Stimulated activated CD4-positive, alpha-beta T cell treated with anti-CD3 and anti-CD28 coated beads, Interleukin-2, amount 100 ng/mL, for 48 hours (primary cell): ENCODE results near the gene MIGA1.
"Not testable (repeated sequence)": the region's sequence is repeated elsewhere in the genome, so short reads cannot be mapped to it uniquely, and the experiment has no call there.

Source experiments
- DNase-seq, 2 donors: peaks; one replicate each; pipeline ENCODE4 v3.0.0-alpha.2; 2020

The MIGA1 gene

DNA sequence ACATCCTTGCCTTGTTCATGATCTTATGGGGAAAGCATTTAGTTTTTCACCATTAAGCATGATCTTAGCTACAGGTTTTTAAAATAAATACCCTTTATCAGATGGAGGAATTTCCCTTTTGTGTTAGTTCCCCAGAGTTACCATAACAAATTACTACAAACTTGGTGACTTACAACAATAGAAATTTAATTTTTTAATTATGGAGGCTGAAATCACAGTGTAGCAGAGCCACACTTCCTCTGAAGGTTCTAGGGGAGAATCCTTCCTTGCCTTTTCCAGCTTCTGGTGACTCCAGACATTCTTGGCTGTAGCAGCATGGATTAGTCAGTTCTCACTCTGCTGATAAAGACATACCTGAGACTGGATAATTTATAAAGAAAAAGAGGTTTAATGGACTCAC, 18.5 kb downstream of the MIGA1 start:
- no peak for DNase-seq

DNA sequence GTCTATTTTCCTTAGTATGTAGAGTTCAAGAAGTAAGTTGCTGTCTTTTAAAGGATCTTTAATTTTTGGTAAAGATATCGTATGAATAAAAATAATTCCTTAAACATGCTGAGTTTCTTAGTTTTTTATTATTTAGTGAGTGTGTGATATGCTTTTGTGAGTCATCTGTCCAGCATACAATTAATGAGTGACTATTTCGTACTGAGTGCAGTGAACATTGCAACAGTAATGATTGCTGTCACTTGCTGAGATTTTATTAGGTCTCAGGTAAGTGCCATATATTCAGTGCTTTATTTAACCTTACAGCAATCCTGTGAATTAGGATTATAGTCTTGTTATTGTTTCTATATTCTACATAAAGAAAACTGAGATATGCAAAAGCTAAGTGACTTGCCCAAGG, 22.6 kb downstream of the MIGA1 start:
- no peak for DNase-seq

DNA sequence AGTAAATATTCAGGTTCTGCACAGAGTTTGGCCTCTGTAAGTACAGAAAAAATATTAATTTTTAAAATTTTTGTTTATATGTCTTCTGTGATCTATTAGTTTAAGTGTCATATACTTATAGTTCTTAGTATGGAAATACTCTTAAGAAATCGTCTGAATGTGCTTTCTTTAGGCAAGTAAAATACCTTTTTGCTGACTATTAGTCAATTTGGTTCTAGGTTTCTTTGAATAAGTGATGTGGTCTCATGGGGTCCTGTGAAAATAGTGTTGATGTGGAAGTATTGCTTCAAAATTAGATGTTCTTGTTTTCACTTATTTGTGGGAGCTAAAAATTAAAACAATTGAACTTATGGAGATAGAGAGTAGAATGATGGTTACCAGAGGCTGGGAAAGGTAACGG, 23.9 kb downstream of the MIGA1 start:
- DNase-seq = no peak

DNA sequence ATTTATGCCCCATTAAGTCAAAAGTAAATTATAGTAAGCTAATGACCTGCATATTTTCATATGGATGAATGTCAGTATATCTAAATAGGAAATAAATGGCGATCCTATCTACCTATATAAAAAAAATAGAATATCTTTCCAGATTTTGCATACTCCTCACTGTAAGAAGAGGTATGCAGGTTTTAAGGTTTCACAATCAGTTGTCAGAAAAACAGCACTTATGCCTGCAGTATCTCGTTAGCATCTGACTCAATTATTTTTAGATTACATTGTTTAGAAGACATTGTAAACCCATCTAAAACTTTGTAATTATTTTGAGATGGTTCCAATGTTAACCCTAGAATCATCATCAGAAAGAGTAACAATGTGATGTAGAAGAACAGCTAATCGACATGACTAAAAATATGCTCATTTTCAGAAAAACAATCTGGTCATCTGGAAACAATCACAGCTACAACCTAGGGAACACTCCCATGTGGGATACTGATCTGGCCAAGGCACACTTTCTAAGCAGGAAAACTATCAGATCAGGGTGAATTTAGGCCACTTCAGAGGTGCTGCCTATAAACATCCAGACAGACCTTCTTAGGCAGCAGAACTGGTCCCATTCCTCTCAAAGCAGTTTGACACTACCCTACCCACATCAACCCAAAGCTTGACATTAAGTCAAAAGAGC, 30.5 kb downstream of the MIGA1 start:
- not testable (repeated sequence) for DNase-seq

DNA sequence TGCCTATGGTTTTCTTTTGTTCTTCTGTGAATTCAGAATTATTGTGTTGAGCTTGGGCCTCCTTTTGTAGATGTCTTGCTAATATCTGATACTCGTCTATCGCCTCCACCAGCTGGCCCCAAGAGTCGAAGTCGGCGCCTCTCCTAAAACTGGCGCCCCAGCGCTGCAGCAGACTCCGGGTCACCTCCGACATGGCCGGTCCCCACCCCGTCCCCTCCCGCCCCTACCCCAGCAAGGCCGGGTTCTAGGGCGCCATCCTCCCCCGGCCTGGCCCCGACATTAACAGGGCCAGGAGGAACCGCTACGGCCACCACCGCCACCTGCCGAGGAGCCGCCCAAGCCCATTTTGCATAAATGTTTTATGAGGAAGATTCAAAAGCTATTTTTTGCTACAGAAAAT, 32.1 kb downstream of the MIGA1 start:
- DNase-seq = not testable (repeated sequence)

DNA sequence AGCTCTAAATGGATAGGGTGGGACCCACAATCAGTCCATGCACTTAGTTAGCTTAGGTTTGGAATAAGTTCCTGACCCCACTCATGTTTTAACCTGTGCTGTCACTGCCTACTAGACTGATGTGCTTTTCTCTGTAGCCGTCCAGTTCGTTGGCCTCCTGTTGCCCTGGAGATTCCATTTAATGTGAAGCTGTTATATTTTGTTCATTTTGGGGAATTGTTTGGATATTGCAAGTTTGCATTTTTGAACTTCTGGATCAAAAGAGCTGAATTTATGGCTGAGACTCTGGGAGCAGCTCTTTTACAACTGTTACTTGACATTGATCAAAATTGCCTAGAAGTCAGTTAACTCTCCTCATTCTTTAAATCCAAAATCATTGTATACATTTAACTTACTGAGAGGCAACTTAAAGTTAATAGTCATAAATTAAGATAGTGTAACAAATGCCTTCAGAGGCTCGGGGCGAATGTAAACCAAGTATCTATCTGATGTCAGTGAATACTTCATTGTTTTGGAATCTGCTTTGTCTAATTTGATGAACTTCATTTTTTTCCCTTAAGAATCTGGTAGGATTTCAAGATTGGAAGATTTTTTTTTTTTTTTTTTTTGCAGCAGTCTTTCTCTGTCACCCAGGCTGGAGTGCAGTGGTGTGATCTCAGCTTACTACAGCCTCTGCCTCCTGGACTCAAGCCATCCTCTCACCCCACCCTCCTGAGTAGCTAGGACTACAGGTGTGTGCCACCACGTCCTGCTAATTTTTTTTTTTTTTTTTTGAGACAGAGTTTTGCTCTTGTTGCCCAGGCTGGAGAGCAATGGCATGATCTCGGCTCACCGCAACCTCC, 38.1 kb downstream of the MIGA1 start:
- DNase-seq = no peak

DNA sequence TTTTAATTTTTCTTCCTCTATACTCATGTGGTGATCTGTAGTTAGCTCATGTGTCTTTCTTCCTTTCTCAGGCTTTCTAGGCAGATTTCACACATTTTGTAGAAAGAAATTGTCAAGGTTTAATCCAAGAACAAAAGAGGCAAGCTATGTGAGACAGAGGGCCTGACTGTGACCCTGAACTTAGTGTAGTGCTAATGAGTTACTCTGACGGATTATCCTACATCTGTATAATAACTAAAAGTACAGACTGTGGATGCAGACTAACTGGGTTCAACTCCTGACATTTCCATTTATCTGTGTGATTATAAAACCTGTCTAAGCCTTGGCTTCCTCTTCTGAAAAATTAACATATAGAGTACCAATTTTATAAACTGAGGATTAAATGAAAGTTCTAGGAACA, 40.7 kb downstream of the MIGA1 start:
- DNase-seq = no peak

DNA sequence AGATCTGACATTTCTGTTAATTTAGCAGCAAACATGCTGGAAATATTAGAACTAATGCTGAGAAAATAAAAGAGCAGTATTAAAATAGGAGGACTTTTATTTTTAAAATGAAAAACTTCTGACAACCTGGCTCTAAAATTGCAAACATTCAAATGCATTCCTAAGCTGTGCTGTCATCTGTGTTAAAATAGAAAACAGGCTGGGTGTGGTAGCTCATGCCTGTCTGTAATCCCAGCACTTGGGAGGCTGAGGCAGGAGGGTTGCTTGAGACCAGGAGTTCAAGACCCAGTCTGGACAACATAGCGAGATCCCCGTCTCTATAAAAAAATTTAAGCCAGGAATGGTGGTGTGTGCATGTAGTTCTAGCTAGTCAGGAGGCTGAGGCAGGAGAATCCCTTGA, 44.6 kb downstream of the MIGA1 start:
- no peak for DNase-seq

DNA sequence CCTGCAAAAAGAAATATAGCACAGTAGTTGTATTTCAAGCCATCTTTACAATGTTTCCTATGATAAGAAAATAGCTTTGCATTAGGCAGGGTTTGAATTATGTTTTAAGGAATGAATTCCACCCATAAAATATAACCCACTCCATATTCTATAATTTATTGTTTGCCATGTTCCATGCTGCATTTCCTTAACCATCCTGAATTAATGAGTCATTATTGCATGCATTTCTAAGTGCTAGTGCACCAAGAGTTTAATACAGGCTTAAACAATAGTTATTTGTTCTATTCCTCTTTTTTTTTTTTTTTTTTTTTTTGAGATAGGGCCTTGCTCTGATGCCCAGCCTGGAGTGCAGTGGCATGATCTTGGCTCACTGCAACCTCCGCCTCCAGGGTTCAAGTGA, 45.2 kb downstream of the MIGA1 start:
- DNase-seq = no peak

DNA sequence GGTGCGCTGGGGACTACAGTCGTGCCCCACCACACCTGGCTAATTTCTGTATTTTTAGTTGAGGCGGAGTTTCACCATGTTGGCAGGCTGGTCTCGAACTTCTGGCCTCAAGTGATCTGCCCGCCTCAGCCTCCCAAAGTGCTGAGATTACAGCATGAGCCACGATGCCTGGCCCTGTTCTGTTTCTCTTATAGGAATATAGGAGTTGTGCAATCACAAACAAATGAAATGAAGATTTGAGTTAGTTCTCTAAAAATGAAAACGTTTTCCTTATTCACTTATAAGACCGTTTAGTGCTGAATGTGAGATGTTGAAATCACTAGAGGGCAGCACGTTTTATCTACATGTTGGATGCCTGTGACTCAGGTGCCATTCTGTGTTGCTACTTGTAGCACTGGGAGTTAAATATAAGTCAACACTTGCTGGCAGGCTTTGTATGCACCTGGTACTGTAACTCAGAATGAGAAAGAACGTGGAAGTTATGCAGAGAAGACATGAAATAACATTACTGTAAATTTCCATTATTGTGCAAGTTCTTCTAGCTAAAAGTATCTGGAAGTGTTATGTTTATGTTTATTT, 45.8 kb downstream of the MIGA1 start:
- DNase-seq = no peak

DNA sequence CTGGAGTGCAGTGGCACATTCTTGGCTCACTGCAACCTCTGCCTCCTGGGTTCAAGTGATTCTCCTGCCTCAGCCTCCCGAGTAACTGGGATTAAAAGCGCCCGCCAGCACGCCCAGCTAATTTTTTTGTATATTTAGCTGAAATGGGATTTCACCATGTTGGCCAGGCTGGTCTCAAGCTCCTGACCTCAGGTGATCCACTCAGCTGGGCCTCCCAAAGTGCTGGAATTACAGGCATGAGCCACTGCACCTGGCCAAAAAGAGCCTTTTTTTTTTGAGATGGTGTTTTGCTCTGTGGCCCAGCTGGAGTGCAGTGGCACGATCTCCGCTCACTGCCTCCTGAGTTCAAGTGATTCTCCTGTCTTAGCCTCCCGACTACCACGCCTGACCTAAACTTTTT, 47.4 kb downstream of the MIGA1 start:
- not testable (repeated sequence) for DNase-seq

DNA sequence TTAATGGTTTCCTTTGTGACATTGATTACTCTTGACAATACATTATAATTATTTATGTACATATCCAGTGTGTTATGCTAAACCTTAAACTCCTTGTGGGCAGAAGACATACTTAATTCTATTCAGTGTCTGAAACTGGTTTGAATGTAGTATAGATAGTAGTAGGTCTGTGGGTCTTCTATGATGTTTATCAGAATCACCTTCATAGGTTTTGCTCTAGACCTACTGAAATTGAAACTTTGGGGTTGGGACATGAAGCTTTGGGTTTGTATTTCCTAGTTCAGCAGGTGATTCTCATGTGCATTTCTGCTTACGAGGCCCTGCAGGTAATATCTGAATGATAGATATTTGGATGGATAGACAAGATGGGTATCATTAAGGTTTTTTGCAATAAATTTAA, 48.6 kb downstream of the MIGA1 start:
- DNase-seq = no peak

DNA sequence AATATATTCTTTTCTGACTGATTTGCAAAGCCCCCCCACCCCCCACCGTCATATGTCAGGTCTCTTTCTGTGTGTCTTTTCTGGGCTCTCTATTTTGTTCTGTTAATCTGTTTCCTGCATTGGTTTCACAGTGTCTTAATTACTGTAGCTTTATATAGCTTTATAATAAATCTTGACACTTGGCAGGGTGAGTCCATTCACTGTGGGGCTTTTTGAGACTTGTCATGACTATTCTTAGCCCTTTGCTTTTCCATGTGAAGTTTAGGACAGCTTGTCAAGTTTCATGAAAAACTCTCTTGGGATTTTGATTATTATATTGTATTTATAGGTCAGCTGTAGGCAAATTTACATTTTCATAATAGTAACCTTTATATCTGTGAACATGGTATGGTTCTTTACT, 50.4 kb downstream of the MIGA1 start:
- no peak for DNase-seq

DNA sequence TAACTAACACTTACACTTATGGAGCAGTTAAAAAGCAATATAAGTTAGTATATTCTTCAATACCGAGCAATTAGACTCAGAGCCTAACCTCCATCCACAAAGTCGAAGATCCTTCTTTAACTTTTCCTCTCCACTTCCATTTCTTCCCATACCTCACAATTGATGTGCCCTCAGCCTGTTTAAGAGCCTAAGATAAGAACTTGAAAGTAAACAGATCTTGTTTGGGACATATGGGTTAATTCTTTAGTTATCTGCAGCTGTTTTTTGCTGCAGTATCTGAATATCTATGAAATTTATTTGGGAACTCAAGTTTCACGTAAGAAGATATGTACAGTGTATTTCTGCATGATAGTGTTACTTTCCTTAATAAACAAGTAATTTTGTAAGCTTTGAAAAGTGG, 51.5 kb downstream of the MIGA1 start:
- no peak for DNase-seq

DNA sequence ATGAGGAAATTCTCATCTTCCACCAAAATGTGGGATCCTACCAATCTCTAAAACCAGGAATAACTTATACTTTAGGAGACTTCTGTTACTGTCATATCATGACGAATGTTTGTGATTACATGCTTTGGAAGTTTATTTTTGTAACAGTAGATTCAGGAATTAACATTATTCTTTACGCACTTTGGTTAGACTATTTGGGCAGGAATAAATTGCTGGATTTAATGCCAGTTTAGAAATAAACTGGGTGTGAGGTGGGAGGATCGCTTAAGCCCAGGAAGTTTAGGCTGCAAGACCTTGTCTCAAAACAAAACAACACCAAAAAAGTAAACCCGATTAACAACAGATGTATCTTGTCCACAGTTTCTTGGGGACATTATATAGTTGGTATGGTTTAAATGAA, 52.1 kb downstream of the MIGA1 start:
- DNase-seq = no peak

DNA sequence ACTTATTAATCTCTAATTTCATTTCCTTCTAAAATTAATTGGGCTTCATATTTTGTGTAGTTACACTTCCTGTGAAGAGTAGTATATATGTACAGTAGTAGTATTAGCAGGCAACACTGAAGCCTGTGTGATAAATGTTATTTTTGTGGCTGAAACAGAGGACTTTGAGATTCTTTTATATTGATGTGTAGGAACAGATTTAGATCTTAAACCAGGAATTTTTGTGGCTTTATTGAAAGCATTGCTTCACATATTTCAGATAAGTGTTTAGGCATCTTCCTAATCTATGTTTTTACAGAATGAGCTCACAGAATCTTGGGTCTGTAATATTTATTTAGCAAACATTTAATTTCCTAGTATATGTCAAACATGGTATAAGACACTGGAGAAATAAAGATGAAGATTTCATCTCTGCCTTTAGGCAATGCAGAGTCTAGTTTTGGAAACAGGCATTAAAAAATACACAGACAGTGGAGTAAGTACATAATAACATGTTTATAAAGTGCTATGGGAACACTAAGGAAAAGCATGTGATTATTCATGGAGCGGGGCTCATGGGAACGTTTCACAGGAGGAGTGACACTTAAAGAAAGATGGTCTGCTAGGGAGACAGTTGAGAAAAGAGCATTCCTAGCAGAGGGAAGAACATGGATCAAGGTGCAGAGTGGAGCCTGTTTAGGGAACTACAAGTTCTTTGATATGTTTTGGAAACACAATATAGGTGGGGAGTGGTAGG, 52.7 kb downstream of the MIGA1 start:
- no peak for DNase-seq

DNA sequence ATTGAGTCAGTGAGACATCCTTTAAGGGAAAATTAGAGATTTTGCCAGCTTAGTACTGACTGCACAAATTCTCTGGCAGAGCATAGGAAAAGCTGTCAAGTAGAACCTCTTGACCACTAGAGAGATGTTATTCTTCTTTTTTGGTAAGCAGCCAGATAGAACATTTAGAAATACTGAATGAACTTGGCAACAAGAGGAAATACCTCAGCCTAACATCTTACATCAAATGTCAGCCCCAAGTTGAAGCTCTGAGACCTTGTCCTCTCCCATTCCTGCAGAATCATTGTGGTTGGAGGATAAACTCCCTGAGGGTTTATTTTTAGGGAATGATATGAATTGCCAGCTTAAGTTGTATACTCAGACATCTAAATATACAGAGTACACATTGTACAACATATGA, 53.5 kb downstream of the MIGA1 start:
- no peak for DNase-seq

DNA sequence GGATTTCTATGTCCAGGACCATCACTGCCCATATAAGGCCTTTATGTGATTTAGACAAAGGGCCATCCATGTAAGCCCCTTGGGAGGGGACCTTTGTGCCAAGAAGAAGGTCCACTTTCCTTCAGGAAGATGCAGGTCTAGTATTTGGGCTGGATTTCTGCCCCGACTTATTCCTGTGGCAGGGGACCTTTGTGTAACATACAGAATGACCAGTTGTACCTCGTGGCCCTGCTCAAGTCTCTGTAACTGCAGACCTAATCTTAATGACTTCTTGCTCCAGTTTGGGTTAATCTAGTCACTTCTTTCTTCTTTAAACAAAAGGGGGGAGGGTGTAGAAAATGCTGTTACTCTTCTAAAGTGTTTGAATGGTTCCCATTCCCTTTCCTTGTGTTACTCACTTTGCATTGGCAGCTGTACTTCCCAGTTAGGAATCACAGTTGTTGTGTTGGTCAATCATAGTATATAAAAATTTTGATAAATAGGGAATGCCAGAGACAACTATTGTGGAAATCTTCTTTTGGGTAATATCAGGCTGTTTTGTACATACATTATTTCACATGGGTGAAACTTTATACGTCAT, 54.2 kb downstream of the MIGA1 start:
- DNase-seq = no peak

DNA sequence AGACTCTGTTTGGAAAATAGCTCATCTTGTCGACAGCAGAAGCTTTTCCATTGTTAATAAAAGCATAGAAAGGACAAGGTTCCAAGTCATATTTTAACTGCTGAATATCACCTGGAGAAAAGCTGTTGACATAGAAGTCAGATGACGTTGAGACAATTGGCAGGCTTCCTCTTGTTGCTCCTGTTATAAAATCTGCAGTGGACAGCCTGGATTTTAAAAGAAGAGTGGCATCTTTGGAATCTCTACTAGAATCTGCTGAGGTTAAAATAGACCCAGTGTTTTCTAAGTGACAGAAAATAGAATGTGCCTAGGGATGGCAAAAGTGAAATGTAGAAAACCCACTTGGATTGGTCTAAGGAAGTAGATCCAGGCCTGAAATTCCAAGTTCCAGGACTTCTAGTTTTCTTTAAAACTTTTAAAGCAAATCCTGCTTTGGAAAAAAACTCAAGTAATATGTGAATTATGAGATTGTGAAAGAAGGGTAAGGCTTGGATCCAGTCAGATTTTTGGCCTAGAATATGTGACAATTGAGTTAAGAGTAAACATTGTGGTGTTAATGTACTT, 55.4 kb downstream of the MIGA1 start:
- no peak for DNase-seq

DNA sequence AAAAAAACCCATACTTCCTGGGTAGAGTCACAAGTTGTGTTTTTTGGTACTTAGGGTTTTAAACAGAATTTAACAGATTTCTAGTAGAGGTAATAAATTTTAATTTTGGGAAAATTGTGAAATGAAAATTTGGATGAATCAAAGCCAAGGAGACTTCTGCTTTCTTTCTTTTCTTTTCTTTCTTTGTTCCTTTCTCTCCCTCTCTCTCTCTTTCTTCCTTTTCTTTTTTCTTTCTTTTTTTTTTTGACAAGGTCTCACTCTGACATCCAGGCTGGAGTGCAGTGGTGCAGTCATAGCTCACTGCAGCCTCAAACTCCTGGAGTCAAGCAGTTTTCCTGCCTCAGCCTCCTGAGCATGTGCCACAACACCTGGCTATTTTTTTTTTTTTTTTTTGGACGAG, 62.1 kb downstream of the MIGA1 start:
- DNase-seq = no peak

DNA sequence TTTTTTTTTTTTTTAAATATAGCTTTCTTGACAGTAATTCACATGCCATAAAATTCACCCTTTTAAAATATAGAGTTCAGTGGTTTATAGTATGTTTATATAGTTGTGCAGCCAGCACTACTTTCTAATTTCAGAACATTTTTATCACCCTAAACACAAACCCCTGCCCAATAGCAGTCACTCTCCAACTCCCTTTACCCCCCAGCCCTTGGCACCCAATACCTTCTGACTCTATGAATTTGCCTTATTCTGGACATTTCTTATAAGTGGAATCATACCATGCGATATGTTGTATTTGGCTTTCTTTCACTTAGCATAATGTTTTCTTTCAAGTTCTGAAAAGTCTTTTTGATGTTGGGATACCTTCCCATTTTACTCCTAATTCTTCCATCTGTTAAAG, 66.5 kb downstream of the MIGA1 start:
- no peak for DNase-seq

DNA sequence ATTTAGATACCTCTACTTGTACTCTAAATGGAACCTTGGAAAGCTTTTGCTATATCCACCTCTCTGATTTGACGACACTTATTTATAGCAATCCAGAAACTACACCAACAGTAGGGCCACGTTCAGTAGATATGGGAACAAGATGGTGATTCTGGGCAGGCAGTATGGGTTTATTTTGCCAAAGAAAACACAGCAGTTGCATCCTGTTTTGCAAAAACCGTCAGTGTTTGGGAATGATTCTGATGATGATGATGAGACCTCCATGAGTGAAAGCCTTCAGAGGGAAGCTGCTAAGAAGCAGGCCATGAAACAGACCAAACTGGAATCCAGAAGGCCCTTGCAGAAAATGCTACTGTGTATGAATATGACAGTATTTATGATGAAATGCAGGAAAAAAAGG, 67.5 kb downstream of the MIGA1 start:
- DNase-seq = no peak

DNA sequence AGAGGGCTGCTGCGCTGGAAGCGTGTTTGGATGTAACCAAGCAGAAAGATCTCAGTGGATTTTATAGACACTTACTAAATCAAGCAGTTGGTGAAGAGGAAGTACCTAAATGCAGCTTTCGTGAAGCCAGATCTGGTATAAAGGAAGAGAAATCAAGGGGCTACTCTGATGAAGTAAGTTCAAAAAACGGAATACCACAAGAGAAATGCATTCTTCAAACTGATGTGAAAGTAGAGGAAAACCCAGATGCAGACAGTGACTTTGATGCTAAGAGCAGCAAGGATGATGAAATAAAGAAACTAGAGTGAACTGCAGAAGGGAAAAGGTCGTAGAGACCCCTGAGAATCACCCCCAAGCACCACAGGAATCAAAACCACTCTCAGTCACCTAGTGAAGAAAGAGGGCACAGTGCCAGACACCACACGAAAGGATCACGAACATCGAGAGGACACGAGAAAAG, 68.2 kb downstream of the MIGA1 start:
- DNase-seq = no peak
